T-cell (primary cell): ENCODE measurements around the gene CEP112. TPM values are rescaled to one million over a fixed set of nuclear protein-coding genes. Genes with fewer than 3 reads are reported as not detected.
A peak's percentile ranks its signal among the peaks of the same experiment; 100 is the strongest.

Experiments
- ATAC-seq, 4 experiments: fragments of 200-7000 bp in 3 of 4; fragments of 150-1000 bp in 1 of 4; cut with Tn5 transposase; replicated peaks in 1 of 4; 1 replicate in 3 of 4; 2 replicates in 1 of 4; pipeline ENCODE4 v1.10.0; 2021; ENCODE audit warnings: moderate library complexity in 3 of 4, mild to moderate bottlenecking in 2 of 4, moderate number of reproducible peaks in 1 of 4
- CTCF ChIA-PET, 2 donors: fragments of 300-600 bp; sonication (Branson Sonifier 250); formaldehyde crosslinking; loops; one replicate each; lab custom pipeline; 2022; ENCODE audit warnings: antibody characterized with exemption in 2 of 2; lab: Charles Lee
- POLR2A ChIA-PET, 2 donors: fragments of 300-600 bp; sonication (Branson Sonifier 250); formaldehyde crosslinking; loops; one replicate each; lab custom pipeline; 2022; ENCODE audit warnings: antibody characterized with exemption in 2 of 2; lab: Charles Lee
- DNase-seq, 35 experiments: peaks; one replicate each; pipeline versions ENCODE4 v3.0.0 to v3.0.0-alpha.2; 2013 to 2023
- H3K27ac ChIP-seq: one replicate; pipeline ENCODE4 v1.5.1; 2013; ENCODE audit warnings: low read length
- H3K27me3 ChIP-seq, 2 experiments: replicated peaks in 1 of 2; 1 replicate in 1 of 2; 2 replicates in 1 of 2; pipeline versions ENCODE4 v1.6.1 to v1.7.0; 2013; ENCODE audit warnings: low read length in 1 of 2, mixed read lengths in 1 of 2; ENCODE audit not compliant: control insufficient read depth in 2 of 2, insufficient read depth in 2 of 2; ENCODE audit errors: extremely low read depth in 1 of 2
- H3K36me3 ChIP-seq, 2 donors: 1 replicate in 1 of 2; 2 replicates in 1 of 2; pipeline versions ENCODE4 v1.6.1 to v1.7.0; 2013; ENCODE audit warnings: low read length in 1 of 2; ENCODE audit not compliant: control insufficient read depth in 2 of 2, insufficient read depth in 1 of 2; ENCODE audit errors: extremely low read depth in 1 of 2
- H3K4me1 ChIP-seq, 2 experiments: 1 replicate in 1 of 2; 2 replicates in 1 of 2; pipeline versions ENCODE4 v1.6.1 to v1.7.0; 2013; ENCODE audit warnings: low read length in 2 of 2, mixed read lengths in 1 of 2; ENCODE audit not compliant: insufficient read depth in 2 of 2, control insufficient read depth in 1 of 2; ENCODE audit errors: extremely low read depth in 1 of 2
- H3K4me3 ChIP-seq, 2 donors: 1 replicate in 1 of 2; 2 replicates in 1 of 2; pipeline versions ENCODE4 v1.5.1 to v1.7.0; 2013; ENCODE audit warnings: mild to moderate bottlenecking in 2 of 2, low read length in 1 of 2, moderate library complexity in 1 of 2; ENCODE audit not compliant: control insufficient read depth in 1 of 2; ENCODE audit errors: extremely low read depth in 1 of 2
- H3K9me3 ChIP-seq: 2 replicates; pipeline ENCODE4 v1.7.0; 2013
- H3K27ac Mint-ChIP-seq, 2 donors: one replicate each; pipeline ENCODE4 v1.8.0; 2020 to 2021; ENCODE audit warnings: mild to moderate bottlenecking in 2 of 2, mixed read lengths in 2 of 2
- H3K27me3 Mint-ChIP-seq, 2 donors: one replicate each; pipeline ENCODE4 v1.8.0; 2021 to 2022; ENCODE audit warnings: mixed read lengths in 2 of 2
- H3K36me3 Mint-ChIP-seq: one replicate; pipeline ENCODE4 v1.8.0; 2021; ENCODE audit warnings: mixed read lengths
- H3K4me1 Mint-ChIP-seq, 3 donors: one replicate each; pipeline ENCODE4 v1.8.0; 2020 to 2022; ENCODE audit warnings: mixed read lengths in 3 of 3, mild to moderate bottlenecking in 1 of 3
- H3K4me3 Mint-ChIP-seq, 3 donors: one replicate each; pipeline ENCODE4 v1.8.0; 2020 to 2022; ENCODE audit warnings: mild to moderate bottlenecking in 3 of 3, mixed read lengths in 3 of 3, moderate library complexity in 3 of 3
- H3K9me3 Mint-ChIP-seq, 3 donors: one replicate each; pipeline ENCODE4 v1.8.0; 2020 to 2022; ENCODE audit warnings: mixed read lengths in 3 of 3
- WGBS: methylation state at CpG from one replicate; pipeline ENCODE4 v1.1.5; 2013; ENCODE audit warnings: missing lambda C conversion rate; ENCODE audit not compliant: insufficient coverage; 5-methylcytosine and 5-hydroxymethylcytosine counted together
- total RNA-seq, 35 experiments: library from RNA in 6 of 35; stranded (reverse) in 6 of 35; fragments of 120-200 nt in 1 of 35; gene quantifications; one replicate each; pipeline versions ENCODE4 v1.2.1 to v1.2.4 and lab custom pipeline; 2013 to 2026

Gene CEP112
- total RNA-seq (1 to 10 TPM; 2.4 to 4.9 (median 4.5) TPM), total RNA-seq (lab: John Stamatoyannopoulos, UW) (1.8 to 7.9 (median 4.0) reads per million in 29 experiments)
- total RNA-seq (2013): 1.7 TPM

DNA sequence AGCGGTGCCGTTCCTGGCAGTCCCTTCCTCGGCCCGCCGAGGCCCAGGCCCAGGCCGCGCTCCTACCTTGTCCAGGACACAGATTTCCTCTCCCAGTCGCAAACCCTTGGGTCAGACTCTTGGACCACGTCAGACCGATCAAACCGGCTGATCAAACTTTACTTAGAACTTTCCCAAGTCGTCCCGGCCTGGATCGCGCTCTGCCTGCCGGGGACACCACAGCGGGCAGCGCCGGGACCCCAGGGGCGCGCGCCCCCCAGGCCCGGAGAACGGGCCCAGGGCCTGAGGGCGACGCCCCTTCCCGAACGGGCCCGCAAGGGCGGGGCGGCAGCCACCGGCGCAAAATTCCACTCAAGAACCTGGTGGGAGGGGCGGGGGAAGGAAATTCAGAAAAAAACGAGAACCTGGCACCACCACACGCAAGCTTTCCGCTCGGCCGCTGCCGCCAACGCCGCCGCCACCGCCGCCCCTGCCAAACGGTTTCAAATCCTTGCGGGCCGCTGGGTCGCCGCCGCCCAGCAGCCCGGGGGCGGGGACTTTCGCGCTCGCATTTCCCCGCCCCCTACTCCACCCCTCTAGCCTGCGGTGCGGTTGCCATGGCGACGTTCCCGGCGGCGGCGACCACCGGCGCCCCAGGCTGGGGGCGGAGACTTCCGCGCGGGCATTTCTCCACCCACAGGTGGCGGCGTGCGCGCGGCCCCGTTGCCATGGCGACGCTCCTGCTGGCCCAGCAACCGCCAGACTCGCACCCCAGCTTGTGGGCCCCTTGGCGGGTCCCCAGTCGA lies at the start of gene CEP112:
Gene CEP112 (minus strand): TSS at position 541 of the 785 bp plus-strand sequence.
- peaks cover 8 to 20% (median 15%) of the 10 kb centered on the region in 3 donors for H3K4me1 Mint-ChIP-seq
- POLR2A ChIA-PET: no interaction called here

DNA sequence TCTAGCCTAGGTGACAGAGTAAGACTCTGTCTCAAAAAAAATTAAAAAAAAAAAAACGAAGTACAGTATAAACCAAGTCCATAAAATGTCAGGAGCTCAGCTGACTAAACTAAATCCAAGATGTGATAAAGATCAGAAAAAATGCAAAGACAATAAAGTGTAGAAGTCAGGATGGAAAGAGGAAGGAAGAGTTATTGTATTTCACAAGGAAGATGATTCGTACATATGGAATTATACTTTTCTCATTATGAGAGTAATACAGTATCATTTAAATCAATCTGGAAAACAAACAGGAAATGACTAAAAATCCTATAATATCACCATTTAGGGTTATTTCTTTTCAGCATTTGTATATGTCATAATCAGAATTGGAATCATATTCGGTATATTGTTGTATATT lies 48.7 kb upstream of the CEP112 start:
- Histone ChIP-seq H3K27me3 (peaks cover 2 to 3% of the 10 kb centered on the region in 2 experiments), H3K36me3 (no peaks in the 10 kb centered on the region), H3K4me1 (peaks cover 5 to 6% of the 10 kb centered on the region in 2 experiments), H3K27ac (no peak overlapping the region), H3K9me3 (no peaks in the 10 kb centered on the region), H3K4me3 (no peak overlapping the region)
- peaks cover 7 to 13% (median 7%) of the 10 kb centered on the region in 3 donors for H3K4me1 Mint-ChIP-seq
- POLR2A ChIA-PET: interaction anchor here in 1 of 2 donors (0.5 kb wide), 1 partner anchor 1563 kb away, joined by 8 read pairs; no protein-coding TSS in a partner anchor
- no peaks in the 10 kb centered on the region for H3K36me3 Mint-ChIP-seq
- ATAC-seq: no peak
- no peaks in the 10 kb centered on the region for H3K27me3 Mint-ChIP-seq
- no peak overlapping the region for H3K4me3 Mint-ChIP-seq
- CTCF ChIA-PET: interaction anchor here in 1 of 2 donors (1.0 kb wide), 1 partner anchor 326 kb away, joined by 3 read pairs; no protein-coding TSS in a partner anchor
- no peak overlapping the region for H3K27ac Mint-ChIP-seq
- no CpG with 5 or more reads among the region's 3 CpGs for WGBS
- no peak for DNase-seq
- no peaks in the 10 kb centered on the region for H3K9me3 Mint-ChIP-seq

More for the DNA sequence above, at the start of gene CEP112:
- 1% methylated on average over 70 of the region's 83 CpGs for WGBS
- Histone ChIP-seq H3K27ac (peak within 1 kb of the TSS; percentile 61), H3K27me3 (no peaks in the 10 kb centered on the region), H3K4me3 (peak within 1 kb of the TSS; percentile 57 to 76), H3K9me3 (no peaks in the 10 kb centered on the region), H3K4me1 (peaks cover 0 to 13% of the 10 kb centered on the region in 2 experiments), H3K36me3 (no peaks in the 10 kb centered on the region)
- peak; percentile 84 to 88 (median 86) for ATAC-seq
- DNase-seq: peak; percentile 68 to 96 (median 81)
- H3K4me3 Mint-ChIP-seq: peak within 1 kb of the TSS; percentile 82 to 83 (median 83)
- no peaks in the 10 kb centered on the region for H3K9me3 Mint-ChIP-seq
- CTCF ChIA-PET: interaction anchor here (0.7 to 2.6 kb wide), 3 partner anchors 10 to 537 kb away, joined by 3 to 9 read pairs (median 4); no protein-coding TSS in a partner anchor
- no peaks in the 10 kb centered on the region for H3K36me3 Mint-ChIP-seq
- H3K27me3 Mint-ChIP-seq: no peaks in the 10 kb centered on the region
- peak within 1 kb of the TSS; percentile 82 for H3K27ac Mint-ChIP-seq

DNA sequence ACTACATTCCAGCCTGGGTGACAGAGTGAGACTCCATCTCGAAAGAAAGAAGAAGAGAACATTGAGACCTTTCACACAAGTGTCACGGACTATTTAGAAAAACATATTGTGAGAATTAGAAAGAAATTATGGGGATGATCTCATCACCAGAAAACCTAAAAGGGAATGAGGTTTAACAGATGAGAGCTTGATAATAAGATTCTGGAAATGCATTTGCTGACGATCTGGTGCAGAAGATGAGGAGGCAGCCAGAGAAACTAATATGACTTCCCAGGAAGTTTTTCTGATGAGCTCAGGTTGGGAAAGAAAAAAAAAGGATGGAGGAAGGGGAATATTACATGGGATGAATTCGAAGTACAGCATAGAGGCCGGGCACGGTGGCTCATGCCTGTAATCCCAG lies 48.1 kb upstream of the CEP112 start:
- H3K9me3 Mint-ChIP-seq: no peaks in the 10 kb centered on the region
- Histone ChIP-seq H3K4me3 (no peak overlapping the region), H3K4me1 (peaks cover 0 to 4% of the 10 kb centered on the region in 2 experiments), H3K27ac (no peak overlapping the region), H3K27me3 (peaks cover 2 to 3% of the 10 kb centered on the region in 2 experiments), H3K9me3 (no peaks in the 10 kb centered on the region), H3K36me3 (no peaks in the 10 kb centered on the region)
- no peak overlapping the region for H3K4me3 Mint-ChIP-seq
- peaks cover 4 to 7% (median 5%) of the 10 kb centered on the region in 3 donors for H3K4me1 Mint-ChIP-seq
- no peaks in the 10 kb centered on the region for H3K27me3 Mint-ChIP-seq
- DNase-seq (no peak), ATAC-seq (no peak)
- POLR2A ChIA-PET: no interaction called here
- H3K36me3 Mint-ChIP-seq: no peaks in the 10 kb centered on the region
- WGBS: 90% methylated on average over 2 of the region's 6 CpGs
- no peak overlapping the region for H3K27ac Mint-ChIP-seq
- CTCF ChIA-PET: interaction anchor here in 1 of 2 donors (1.0 kb wide), 1 partner anchor 327 kb away, joined by 3 read pairs; no protein-coding TSS in a partner anchor

DNA sequence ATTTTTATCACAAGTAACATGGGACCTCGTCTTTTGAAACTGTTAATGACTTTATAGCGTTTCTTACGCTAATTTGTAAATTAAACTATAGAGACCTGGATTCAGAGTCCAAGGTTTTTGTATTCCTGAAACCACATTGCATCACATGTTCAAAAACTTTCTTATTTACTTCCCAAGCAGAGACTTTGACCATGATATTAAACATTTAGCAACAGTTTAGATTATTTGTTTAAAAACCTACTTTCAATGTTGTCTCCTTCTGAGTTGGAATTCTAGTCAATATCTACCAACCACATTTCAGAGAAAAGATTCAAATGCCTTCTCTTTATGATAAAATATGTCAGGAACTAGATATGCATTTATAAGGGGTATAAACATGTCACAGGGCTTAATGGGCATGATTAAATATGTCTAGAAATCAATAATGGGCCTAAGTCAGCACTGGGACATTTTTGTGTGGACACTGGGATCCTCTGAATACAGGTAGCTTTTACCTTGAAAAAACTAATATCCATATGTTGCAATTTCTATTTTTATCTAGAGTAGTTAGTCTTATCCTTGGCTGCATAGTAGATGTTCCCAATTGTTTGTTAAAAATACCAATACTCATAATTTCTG lies 43.6 kb upstream of the CEP112 start:
- H3K27ac Mint-ChIP-seq: no peak overlapping the region
- no peak overlapping the region for H3K4me3 Mint-ChIP-seq
- H3K4me1 Mint-ChIP-seq: peaks cover 7 to 11% (median 8%) of the 10 kb centered on the region in 3 donors
- ChIA-PET CTCF (no interaction called here), POLR2A (no interaction called here)
- H3K9me3 Mint-ChIP-seq: no peaks in the 10 kb centered on the region
- Histone ChIP-seq H3K4me1 (no peaks in the 10 kb centered on the region), H3K9me3 (no peaks in the 10 kb centered on the region), H3K27ac (no peak overlapping the region), H3K4me3 (no peak overlapping the region), H3K27me3 (peaks cover 2 to 3% of the 10 kb centered on the region in 2 experiments), H3K36me3 (no peaks in the 10 kb centered on the region)
- no peak for DNase-seq
- H3K27me3 Mint-ChIP-seq: no peaks in the 10 kb centered on the region
- no peak for ATAC-seq
- 82% methylated on average over 2 of the region's 3 CpGs for WGBS
- no peaks in the 10 kb centered on the region for H3K36me3 Mint-ChIP-seq

DNA sequence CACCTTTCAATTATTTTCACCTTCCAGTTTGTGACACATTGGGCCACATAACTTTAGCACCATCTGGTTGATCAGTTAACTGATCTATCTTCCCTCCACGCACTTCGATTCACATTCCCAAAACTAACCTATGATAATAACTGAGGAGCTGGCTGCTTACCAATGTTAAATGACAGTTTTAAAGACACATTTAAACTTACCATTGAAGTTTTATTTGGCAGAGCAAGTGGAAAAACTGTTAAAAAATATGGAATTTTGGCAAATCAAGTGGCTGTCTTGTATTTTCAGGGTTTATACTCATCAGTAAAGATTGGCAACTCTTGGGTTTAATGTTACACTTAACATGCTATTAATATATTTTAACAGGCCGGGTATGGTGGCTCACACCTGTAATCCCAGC lies 42.7 kb upstream of the CEP112 start:
- ATAC-seq: no peak
- CTCF ChIA-PET: no interaction called here

DNA sequence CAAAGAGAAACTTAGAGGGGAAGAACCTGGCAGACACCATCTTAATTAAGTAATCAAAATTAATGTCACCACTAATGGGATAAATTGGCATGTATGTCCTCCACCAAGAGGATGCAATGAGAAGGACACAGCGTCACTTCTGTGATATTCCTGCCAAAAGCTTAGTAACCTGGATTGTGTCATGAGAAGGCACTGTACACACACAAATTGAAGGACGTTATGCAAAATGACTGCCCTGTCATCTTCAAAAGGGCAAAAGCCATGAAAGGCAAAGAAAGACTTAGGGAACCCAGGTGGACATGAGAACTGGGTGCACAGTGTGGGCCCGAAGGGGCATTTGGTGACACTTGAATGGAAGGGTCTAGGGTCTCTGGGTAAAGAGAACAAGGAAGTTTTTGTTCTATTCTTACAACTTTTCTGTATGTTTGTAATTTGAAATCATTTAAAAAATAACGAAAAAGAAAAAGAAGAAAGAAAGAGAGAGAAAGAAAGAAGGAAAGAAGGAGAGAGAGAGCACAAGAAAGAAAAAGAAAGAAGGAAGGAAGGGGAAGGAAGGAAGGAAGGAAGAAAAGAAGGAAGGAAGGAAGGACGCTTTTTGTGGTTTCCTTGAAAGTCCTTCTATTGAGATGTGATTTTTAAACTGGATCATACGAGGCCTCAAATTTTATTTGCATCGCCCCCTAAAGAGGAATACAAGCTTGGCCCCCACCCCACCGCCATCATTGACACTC lies 41.3 kb upstream of the CEP112 start:
- Mint-ChIP-seq H3K4me3 (no peak overlapping the region), H3K36me3 (no peaks in the 10 kb centered on the region), H3K27me3 (peaks cover 0 to 4% of the 10 kb centered on the region in 2 donors), H3K4me1 (peaks cover 7 to 11% (median 8%) of the 10 kb centered on the region in 3 donors), H3K27ac (no peak overlapping the region), H3K9me3 (no peaks in the 10 kb centered on the region)
- ATAC-seq (no peak), DNase-seq (no peak)
- Histone ChIP-seq H3K36me3 (no peaks in the 10 kb centered on the region), H3K4me3 (no peak overlapping the region), H3K9me3 (no peaks in the 10 kb centered on the region), H3K4me1 (no peaks in the 10 kb centered on the region), H3K27ac (no peak overlapping the region), H3K27me3 (no peaks in the 10 kb centered on the region)
- POLR2A ChIA-PET: no interaction called here
- CTCF ChIA-PET: no interaction called here
- WGBS: 73% methylated on average over 3 of the region's 8 CpGs

More for the DNA sequence above, 42.7 kb upstream of the CEP112 start:
- no peak overlapping the region for H3K4me3 ChIP-seq
- no peaks in the 10 kb centered on the region for H3K9me3 ChIP-seq
- H3K4me1 Mint-ChIP-seq: peaks cover 7 to 11% (median 8%) of the 10 kb centered on the region in 3 donors
- no peaks in the 10 kb centered on the region for H3K9me3 Mint-ChIP-seq
- no peak overlapping the region for H3K4me3 Mint-ChIP-seq
- no CpG with 5 or more reads among the region's 3 CpGs for WGBS
- no peak for DNase-seq
- H3K27me3 ChIP-seq: peaks cover 2 to 3% of the 10 kb centered on the region in 2 experiments
- H3K27me3 Mint-ChIP-seq: peaks cover 0 to 3% of the 10 kb centered on the region in 2 donors
- no peaks in the 10 kb centered on the region for H3K36me3 Mint-ChIP-seq
- H3K27ac ChIP-seq: no peak overlapping the region
- no peaks in the 10 kb centered on the region for H3K36me3 ChIP-seq
- no peak overlapping the region for H3K27ac Mint-ChIP-seq
- POLR2A ChIA-PET: no interaction called here
- H3K4me1 ChIP-seq: no peaks in the 10 kb centered on the region
